GM23338 (cell line): ENCODE measurements around the gene OMP. TPM values are rescaled to one million over a fixed set of nuclear protein-coding genes. Genes with fewer than 3 reads are reported as not detected.
A peak's percentile ranks its signal among the peaks of the same experiment; 100 is the strongest.

Experiments used
- ATAC-seq: fragments of 200-7000 bp; cut with Tn5 transposase; 3 replicates; pipeline ENCODE4 v1.9.1; 2020
- DNase-seq: peaks from one replicate; pipeline ENCODE4 v3.0.0-alpha.2; 2015; ENCODE audit warnings: low spot score
- H2AFZ ChIP-seq: fragments of 200-600 bp; sonication (generic); 2 replicates; pipeline ENCODE4 v1.8.0; 2016; ENCODE audit warnings: antibody characterized with exemption, mild to moderate bottlenecking, moderate library complexity
- H3F3A ChIP-seq: fragments of 200-600 bp; sonication (generic); replicated peaks from 2 replicates; pipeline ENCODE4 v1.8.0; 2017; ENCODE audit warnings: antibody characterized with exemption, mixed run types, low read depth
- H3K27ac ChIP-seq: fragments of 200-600 bp; sonication (generic); 2 replicates; pipeline ENCODE4 v1.6.1; 2016; ENCODE audit warnings: low read depth
- H3K27me3 ChIP-seq: fragments of 200-600 bp; sonication (generic); 2 replicates; pipeline ENCODE4 v1.8.0; 2016; ENCODE audit warnings: mild to moderate bottlenecking, mixed run types, moderate library complexity; ENCODE audit not compliant: insufficient read depth
- H3K36me3 ChIP-seq: fragments of 200-600 bp; sonication (generic); 2 replicates; pipeline ENCODE4 v1.8.0; 2016; ENCODE audit warnings: mild to moderate bottlenecking; ENCODE audit not compliant: insufficient read depth
- H3K4me1 ChIP-seq: fragments of 200-600 bp; sonication (generic); 2 replicates; pipeline ENCODE4 v1.8.0; 2016; ENCODE audit warnings: mild to moderate bottlenecking, moderate library complexity; ENCODE audit not compliant: insufficient read depth
- H3K4me2 ChIP-seq: fragments of 200-600 bp; sonication (generic); 2 replicates; pipeline ENCODE4 v1.7.1; 2017; ENCODE audit warnings: mixed run types
- H3K4me3 ChIP-seq: fragments of 200-600 bp; sonication (generic); 2 replicates; pipeline ENCODE4 v1.6.1; 2016; ENCODE audit warnings: mixed run types
- H3K79me2 ChIP-seq: fragments of 200-600 bp; sonication (generic); replicated peaks from 2 replicates; pipeline ENCODE4 v1.8.0; 2017; ENCODE audit warnings: mild to moderate bottlenecking; ENCODE audit not compliant: insufficient read depth
- H3K9me2 ChIP-seq: fragments of 200-600 bp; sonication (generic); 2 replicates; pipeline ENCODE4 v1.8.0; 2017; ENCODE audit not compliant: insufficient read depth
- H4K20me1 ChIP-seq: fragments of 200-600 bp; sonication (generic); replicated peaks from 2 replicates; pipeline ENCODE4 v1.8.0; 2017; ENCODE audit warnings: mild to moderate bottlenecking; ENCODE audit not compliant: insufficient read depth
- H3K27ac Mint-ChIP-seq: 2 replicates; pipeline ENCODE4 v1.8.0; 2020; ENCODE audit warnings: inconsistent platforms, mild to moderate bottlenecking, moderate library complexity, mixed read lengths
- H3K27me3 Mint-ChIP-seq: 3 replicates; pipeline ENCODE4 v1.8.0; 2022; ENCODE audit warnings: low read depth, mild to moderate bottlenecking, moderate library complexity, mixed read lengths, inconsistent platforms; ENCODE audit not compliant: insufficient read depth, poor library complexity
- H3K36me3 Mint-ChIP-seq: 3 replicates; pipeline ENCODE4 v1.8.0; 2021; ENCODE audit warnings: low read depth, mild to moderate bottlenecking, inconsistent platforms, moderate library complexity, mixed read lengths
- H3K4me1 Mint-ChIP-seq: 3 replicates; pipeline ENCODE4 v1.8.0; 2020; ENCODE audit warnings: mild to moderate bottlenecking, inconsistent platforms, mixed read lengths
- H3K4me3 Mint-ChIP-seq: 3 replicates; pipeline ENCODE4 v1.8.0; 2021; ENCODE audit warnings: moderate library complexity, mild to moderate bottlenecking, inconsistent platforms, mixed read lengths
- H3K9me3 Mint-ChIP-seq: 3 replicates; pipeline ENCODE4 v1.8.0; 2020; ENCODE audit warnings: moderate library complexity, mild to moderate bottlenecking, inconsistent platforms, mixed read lengths
- EZH2 ChIP-seq: fragments of 200-600 bp; sonication (generic); IDR thresholded peaks from one replicate; pipeline ENCODE4 v1.8.0; 2017; ENCODE audit warnings: antibody characterized with exemption, mild to moderate bottlenecking, low read depth; ENCODE audit not compliant: unreplicated experiment
- EZH2phosphoT487 ChIP-seq: fragments of 200-600 bp; sonication (generic); IDR thresholded peaks from one replicate; pipeline ENCODE4 v1.8.1; 2018; ENCODE audit warnings: antibody characterized with exemption; ENCODE audit not compliant: unreplicated experiment
- JUNB ChIP-seq: IDR thresholded peaks from one replicate; pipeline ENCODE4 v1.6.1; 2016; ENCODE audit warnings: antibody characterized with exemption; ENCODE audit not compliant: unreplicated experiment
- NANOG ChIP-seq: IDR thresholded peaks from 2 replicates; pipeline ENCODE4 v1.6.1; 2016; ENCODE audit warnings: antibody characterized with exemption, borderline replicate concordance
- POLR2AphosphoS5 ChIP-seq: IDR thresholded peaks from 2 replicates; pipeline ENCODE4 v1.6.1; 2016; ENCODE audit warnings: antibody characterized with exemption, low read depth
- STAT1 ChIP-seq: IDR thresholded peaks from one replicate; pipeline ENCODE4 v1.6.1; 2016; ENCODE audit warnings: antibody characterized with exemption; ENCODE audit not compliant: unreplicated experiment
- ZNF114 ChIP-seq: fragments of 250-450 bp; sonication (Bioruptor Pico); IDR thresholded peaks from 2 replicates; pipeline ENCODE4 v1.5.0; 2020; ENCODE audit warnings: mild to moderate bottlenecking, moderate library complexity
- ZNF331 ChIP-seq: fragments of 250-450 bp; sonication (Bioruptor Pico); IDR thresholded peaks from 2 replicates; pipeline ENCODE4 v1.5.0; 2020; ENCODE audit warnings: low read depth, mild to moderate bottlenecking, moderate library complexity
- polyA plus RNA-seq: library from polyadenylated mRNA; unstranded; fragments of >200 nt; fragmentation: Nextera tagmentation; extraction: Ambion mirVana; gene quantifications from 2 replicates; pipeline ENCODE4 v1.2.1, GENCODE V29; 2016
- total RNA-seq: library from RNA; depleted of rRNA; stranded (reverse); fragments of >200 nt; shearing (Covaris generic); gene quantifications from 2 replicates; pipeline ENCODE4 v1.2.3, GENCODE V29; 2014
- TF ChIP-seq, protein P1 (sequence below), 2 experiments: fragments of 200-600 bp in 1 of 2; sonication (generic) in 1 of 2; conservative IDR thresholded peaks; 2 replicates each; pipeline versions ENCODE4 v1.5.1 to v1.6.1; 2016 to 2017; ENCODE audit warnings: antibody characterized with exemption in 2 of 2, low read depth in 2 of 2, mild to moderate bottlenecking in 2 of 2, moderate library complexity in 1 of 2
- TF ChIP-seq, protein P2 (sequence below): IDR thresholded peaks from one replicate; pipeline ENCODE4 v1.6.1; 2018; ENCODE audit warnings: antibody characterized with exemption; ENCODE audit not compliant: unreplicated experiment
- TF ChIP-seq, protein P3 (sequence below): IDR thresholded peaks from 2 replicates; pipeline ENCODE4 v1.6.1; 2016; ENCODE audit warnings: antibody characterized with exemption

Gene OMP
- total and polyA plus RNA-seq, 2 experiments from 2014 or later = 1.0 TPM; not detected in 1

DNA sequence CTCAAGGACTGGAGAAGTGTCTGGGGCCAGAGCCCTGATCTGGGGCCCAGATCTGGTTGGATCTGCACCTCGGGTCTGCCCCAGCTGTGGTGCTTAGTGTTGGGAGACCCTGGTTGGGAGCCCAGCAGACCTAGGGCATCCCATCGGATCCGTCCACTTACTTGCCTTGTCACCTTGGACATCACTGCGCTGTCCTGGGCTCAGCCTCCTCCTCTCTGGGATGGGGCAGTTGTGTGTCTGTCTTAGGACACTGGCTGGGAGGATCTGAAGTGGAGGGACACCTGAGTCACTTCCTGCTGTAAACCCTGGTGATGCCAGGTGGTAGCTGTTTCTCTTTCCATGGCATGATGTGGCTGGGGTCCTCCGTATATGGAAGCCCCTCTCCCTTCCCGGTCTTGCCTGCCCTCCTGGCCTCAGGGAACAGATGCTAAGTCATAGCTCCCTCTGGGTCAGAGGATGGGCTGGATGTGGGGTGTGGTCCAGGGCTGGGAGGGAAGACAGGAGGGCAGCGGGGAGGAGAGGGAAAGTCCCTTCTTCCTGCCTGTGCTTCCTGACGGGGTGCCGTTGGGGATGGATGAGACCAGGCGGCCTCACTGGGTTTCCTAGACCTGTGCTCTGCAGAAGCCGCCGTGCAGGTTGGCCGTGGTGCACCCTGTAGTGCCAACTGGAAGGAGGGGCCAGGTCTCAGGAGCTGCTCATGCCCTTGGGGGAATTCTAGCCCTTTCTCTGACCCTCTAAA, 12.1 kb upstream of the OMP start:
- H3K4me1 ChIP-seq = no peaks in the 10 kb centered on the region; the same call in 1 of the 2 replicates
- no peaks in the 10 kb centered on the region for H3K9me3 Mint-ChIP-seq
- DNase-seq = no peak
- H3K27me3 ChIP-seq = no peaks in the 10 kb centered on the region
- ATAC-seq = peak; percentile 47
- no peak overlapping the region; the same call in 1 of the 2 replicates for H3K27ac Mint-ChIP-seq
- peaks cover 11% of the 10 kb centered on the region for H3K4me1 Mint-ChIP-seq
- no peak for TF ChIP-seq EZH2phosphoT487
- TF ChIP-seq, protein P1, sequence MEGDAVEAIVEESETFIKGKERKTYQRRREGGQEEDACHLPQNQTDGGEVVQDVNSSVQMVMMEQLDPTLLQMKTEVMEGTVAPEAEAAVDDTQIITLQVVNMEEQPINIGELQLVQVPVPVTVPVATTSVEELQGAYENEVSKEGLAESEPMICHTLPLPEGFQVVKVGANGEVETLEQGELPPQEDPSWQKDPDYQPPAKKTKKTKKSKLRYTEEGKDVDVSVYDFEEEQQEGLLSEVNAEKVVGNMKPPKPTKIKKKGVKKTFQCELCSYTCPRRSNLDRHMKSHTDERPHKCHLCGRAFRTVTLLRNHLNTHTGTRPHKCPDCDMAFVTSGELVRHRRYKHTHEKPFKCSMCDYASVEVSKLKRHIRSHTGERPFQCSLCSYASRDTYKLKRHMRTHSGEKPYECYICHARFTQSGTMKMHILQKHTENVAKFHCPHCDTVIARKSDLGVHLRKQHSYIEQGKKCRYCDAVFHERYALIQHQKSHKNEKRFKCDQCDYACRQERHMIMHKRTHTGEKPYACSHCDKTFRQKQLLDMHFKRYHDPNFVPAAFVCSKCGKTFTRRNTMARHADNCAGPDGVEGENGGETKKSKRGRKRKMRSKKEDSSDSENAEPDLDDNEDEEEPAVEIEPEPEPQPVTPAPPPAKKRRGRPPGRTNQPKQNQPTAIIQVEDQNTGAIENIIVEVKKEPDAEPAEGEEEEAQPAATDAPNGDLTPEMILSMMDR (conservative IDR thresholded peaks at IDR 0.05; ENCODE audit: low read depth in 2 of 2) = no peak
- TF ChIP-seq, protein P2, sequence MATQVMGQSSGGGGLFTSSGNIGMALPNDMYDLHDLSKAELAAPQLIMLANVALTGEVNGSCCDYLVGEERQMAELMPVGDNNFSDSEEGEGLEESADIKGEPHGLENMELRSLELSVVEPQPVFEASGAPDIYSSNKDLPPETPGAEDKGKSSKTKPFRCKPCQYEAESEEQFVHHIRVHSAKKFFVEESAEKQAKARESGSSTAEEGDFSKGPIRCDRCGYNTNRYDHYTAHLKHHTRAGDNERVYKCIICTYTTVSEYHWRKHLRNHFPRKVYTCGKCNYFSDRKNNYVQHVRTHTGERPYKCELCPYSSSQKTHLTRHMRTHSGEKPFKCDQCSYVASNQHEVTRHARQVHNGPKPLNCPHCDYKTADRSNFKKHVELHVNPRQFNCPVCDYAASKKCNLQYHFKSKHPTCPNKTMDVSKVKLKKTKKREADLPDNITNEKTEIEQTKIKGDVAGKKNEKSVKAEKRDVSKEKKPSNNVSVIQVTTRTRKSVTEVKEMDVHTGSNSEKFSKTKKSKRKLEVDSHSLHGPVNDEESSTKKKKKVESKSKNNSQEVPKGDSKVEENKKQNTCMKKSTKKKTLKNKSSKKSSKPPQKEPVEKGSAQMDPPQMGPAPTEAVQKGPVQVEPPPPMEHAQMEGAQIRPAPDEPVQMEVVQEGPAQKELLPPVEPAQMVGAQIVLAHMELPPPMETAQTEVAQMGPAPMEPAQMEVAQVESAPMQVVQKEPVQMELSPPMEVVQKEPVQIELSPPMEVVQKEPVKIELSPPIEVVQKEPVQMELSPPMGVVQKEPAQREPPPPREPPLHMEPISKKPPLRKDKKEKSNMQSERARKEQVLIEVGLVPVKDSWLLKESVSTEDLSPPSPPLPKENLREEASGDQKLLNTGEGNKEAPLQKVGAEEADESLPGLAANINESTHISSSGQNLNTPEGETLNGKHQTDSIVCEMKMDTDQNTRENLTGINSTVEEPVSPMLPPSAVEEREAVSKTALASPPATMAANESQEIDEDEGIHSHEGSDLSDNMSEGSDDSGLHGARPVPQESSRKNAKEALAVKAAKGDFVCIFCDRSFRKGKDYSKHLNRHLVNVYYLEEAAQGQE = no peak
- TF ChIP-seq STAT1 = no peak
- no peak for TF ChIP-seq NANOG
- H3K36me3 Mint-ChIP-seq = no peaks in the 10 kb centered on the region
- H3K9me2 ChIP-seq = no peaks in the 10 kb centered on the region
- no peak overlapping the region for H3K27ac ChIP-seq
- H3K4me2 ChIP-seq = no peak overlapping the region
- no peaks in the 10 kb centered on the region; the same call in 1 of the 2 replicates for H4K20me1 ChIP-seq
- no peaks in the 10 kb centered on the region for H3F3A ChIP-seq
- H3K27me3 Mint-ChIP-seq = peaks cover 5% of the 10 kb centered on the region
- no peaks in the 10 kb centered on the region for H3K36me3 ChIP-seq
- H3K4me3 Mint-ChIP-seq = no peak overlapping the region; the same call in 2 of the 3 replicates
- H3K4me3 ChIP-seq = no peak overlapping the region
- no peaks in the 10 kb centered on the region for H3K79me2 ChIP-seq
- no peak overlapping the region for H2AFZ ChIP-seq

DNA sequence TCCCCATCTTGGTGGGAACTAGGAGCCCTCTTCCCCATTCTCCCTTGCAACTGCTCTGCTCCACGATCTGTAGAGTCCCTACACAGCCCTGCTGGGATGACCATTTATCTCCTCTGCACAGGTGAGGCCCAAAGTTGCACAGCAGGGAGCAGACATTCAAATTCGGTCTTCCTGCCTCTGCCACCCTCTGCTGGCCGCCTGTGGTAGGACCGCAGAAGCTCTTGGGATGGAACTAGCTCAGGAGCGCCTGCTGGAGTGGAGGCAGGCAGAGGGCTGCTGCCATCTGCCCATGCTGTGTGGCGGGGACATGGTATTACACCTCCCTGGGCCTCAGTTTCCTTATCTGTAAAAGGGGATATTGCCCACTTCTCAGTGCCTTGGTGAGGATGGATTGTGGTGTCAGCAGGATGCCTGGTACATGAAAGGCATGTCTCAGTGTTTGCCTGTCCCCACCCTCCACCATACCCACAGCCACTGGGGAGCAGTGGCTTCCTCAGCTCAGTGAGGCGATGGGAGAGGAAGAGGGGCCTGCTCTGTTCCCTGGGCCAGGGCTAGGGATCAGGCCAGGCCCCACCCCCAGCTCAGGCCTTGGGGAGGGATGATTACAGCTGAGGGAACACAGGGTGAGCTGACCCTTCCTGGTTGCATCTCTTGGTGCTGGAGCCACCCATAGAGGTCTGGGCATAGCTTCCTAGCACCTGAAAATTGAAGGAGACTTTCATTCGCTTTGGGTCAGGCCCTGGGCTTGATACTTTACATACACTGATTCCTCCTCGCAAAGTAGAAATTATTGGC, 11.3 kb upstream of the OMP start:
- no peaks in the 10 kb centered on the region for H3K79me2 ChIP-seq
- ATAC-seq (peak; percentile 93), DNase-seq (peak; percentile 93)
- Mint-ChIP-seq H3K27me3 (peaks cover 7% of the 10 kb centered on the region), H3K4me3 (no peak overlapping the region), H3K9me3 (no peaks in the 10 kb centered on the region), H3K27ac (peak overlapping the region; percentile 29; the same call in 1 of the 2 replicates), H3K36me3 (no peaks in the 10 kb centered on the region), H3K4me1 (peaks cover 11% of the 10 kb centered on the region)
- no peak overlapping the region for H3K4me2 ChIP-seq
- no peaks in the 10 kb centered on the region for H3K9me2 ChIP-seq
- H3F3A ChIP-seq = no peaks in the 10 kb centered on the region
- H3K27ac ChIP-seq = no peak overlapping the region
- no peaks in the 10 kb centered on the region; the same call in 1 of the 2 replicates for H4K20me1 ChIP-seq
- no peaks in the 10 kb centered on the region for H3K27me3 ChIP-seq
- no peaks in the 10 kb centered on the region; the same call in 1 of the 2 replicates for H3K4me1 ChIP-seq
- H2AFZ ChIP-seq = no peak overlapping the region
- H3K36me3 ChIP-seq = no peaks in the 10 kb centered on the region
- no peak overlapping the region for H3K4me3 ChIP-seq
- TF ChIP-seq, protein P1 (conservative IDR thresholded peaks at IDR 0.05; ENCODE audit: low read depth in 2 of 2) = peak; percentile 88 to 97
- TF ChIP-seq ZNF114 (CRISPR knock-in tag) (no peak), JUNB (no peak), POLR2AphosphoS5 (no peak), EZH2 (no peak), ZNF331 (CRISPR knock-in tag) (no peak)
- TF ChIP-seq, protein P3, sequence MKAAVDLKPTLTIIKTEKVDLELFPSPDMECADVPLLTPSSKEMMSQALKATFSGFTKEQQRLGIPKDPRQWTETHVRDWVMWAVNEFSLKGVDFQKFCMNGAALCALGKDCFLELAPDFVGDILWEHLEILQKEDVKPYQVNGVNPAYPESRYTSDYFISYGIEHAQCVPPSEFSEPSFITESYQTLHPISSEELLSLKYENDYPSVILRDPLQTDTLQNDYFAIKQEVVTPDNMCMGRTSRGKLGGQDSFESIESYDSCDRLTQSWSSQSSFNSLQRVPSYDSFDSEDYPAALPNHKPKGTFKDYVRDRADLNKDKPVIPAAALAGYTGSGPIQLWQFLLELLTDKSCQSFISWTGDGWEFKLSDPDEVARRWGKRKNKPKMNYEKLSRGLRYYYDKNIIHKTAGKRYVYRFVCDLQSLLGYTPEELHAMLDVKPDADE = no peak
